HepG2 (cell line): ENCODE results near the gene SYCE1L. TPM values are rescaled to one million over a fixed set of nuclear protein-coding genes. Genes with fewer than 3 reads are reported as not detected.

Experiments
- AGO1 ChIP-seq: fragments of 200-400 bp; formaldehyde crosslinking; IDR thresholded peaks from 2 replicates; pipeline ENCODE4 v1.6.1; 2017; ENCODE audit warnings: mild to moderate bottlenecking, low read depth, low read length, moderate library complexity; ENCODE audit not compliant: poor library complexity, severe bottlenecking
- HDAC1 ChIP-seq: sonication (generic); formaldehyde crosslinking; IDR thresholded peaks from 2 replicates; pipeline ENCODE4 v1.5.1; 2020; ENCODE audit warnings: mild to moderate bottlenecking, missing genetic modification reagents
- HINFP ChIP-seq: sonication (generic); formaldehyde crosslinking; IDR thresholded peaks from 2 replicates; pipeline ENCODE4 v1.4.0; 2020; ENCODE audit warnings: low read depth, mild to moderate bottlenecking, missing genetic modification reagents
- HNF4G ChIP-seq, 2 experiments: sonication (generic) in 1 of 2; formaldehyde crosslinking in 1 of 2; IDR thresholded peaks; 2 replicates each; pipeline versions ENCODE4 v1.4.0 to v1.6.1; 2011 to 2020; ENCODE audit warnings: borderline replicate concordance in 2 of 2, low read depth in 2 of 2, mild to moderate bottlenecking in 2 of 2, low read length in 1 of 2, missing genetic modification reagents in 1 of 2, moderate library complexity in 1 of 2
- KDM1A ChIP-seq: IDR thresholded peaks from 2 replicates; pipeline ENCODE4 v1.6.1; 2016; ENCODE audit warnings: missing compliant biosample characterization
- KDM3A ChIP-seq: IDR thresholded peaks from 2 replicates; pipeline ENCODE4 v1.6.1; 2018; ENCODE audit warnings: low read depth, missing compliant biosample characterization
- MEIS1 ChIP-seq: sonication (generic); formaldehyde crosslinking; IDR thresholded peaks from 2 replicates; pipeline ENCODE4 v1.9.0; 2021; ENCODE audit warnings: mild to moderate bottlenecking, missing genetic modification reagents, moderate library complexity, borderline replicate concordance
- MLLT10 ChIP-seq: sonication (generic); formaldehyde crosslinking; IDR thresholded peaks from 2 replicates; pipeline ENCODE4 v1.4.0; 2020; ENCODE audit warnings: missing genetic modification reagents
- NAIF1 ChIP-seq: sonication (generic); formaldehyde crosslinking; IDR thresholded peaks from 2 replicates; pipeline ENCODE4 v1.5.0; 2020; ENCODE audit warnings: mild to moderate bottlenecking, missing genetic modification reagents, borderline replicate concordance
- NCOA5 ChIP-seq: sonication (generic); formaldehyde crosslinking; IDR thresholded peaks from 2 replicates; pipeline ENCODE4 v1.4.0; 2020; ENCODE audit warnings: missing genetic modification reagents
- NFRKB ChIP-seq: fragments of 450-650 bp; IDR thresholded peaks from 2 replicates; pipeline ENCODE4 v1.6.1; 2017
- PCBP1 ChIP-seq: fragments of 200-400 bp; formaldehyde crosslinking; IDR thresholded peaks from 2 replicates; pipeline ENCODE4 v1.6.1; 2017; ENCODE audit warnings: mild to moderate bottlenecking, low read depth, low read length, borderline replicate concordance
- PHF8 ChIP-seq: sonication (generic); formaldehyde crosslinking; IDR thresholded peaks from 2 replicates; pipeline ENCODE4 v1.5.0; 2020; ENCODE audit warnings: missing genetic modification reagents
- PLSCR1 ChIP-seq: sonication (generic); formaldehyde crosslinking; IDR thresholded peaks from 2 replicates; pipeline ENCODE4 v1.5.0; 2020; ENCODE audit warnings: missing genetic modification reagents, mild to moderate bottlenecking, borderline replicate concordance
- RBAK ChIP-seq: sonication (generic); formaldehyde crosslinking; IDR thresholded peaks from 2 replicates; pipeline ENCODE4 v1.5.1; 2020; ENCODE audit warnings: mild to moderate bottlenecking, missing genetic modification reagents
- RFX1 ChIP-seq: fragments of 450-650 bp; IDR thresholded peaks from 2 replicates; pipeline ENCODE4 v1.6.1; 2017
- SAP130 ChIP-seq: IDR thresholded peaks from 2 replicates; pipeline ENCODE4 v1.6.1; 2016; ENCODE audit warnings: low read depth
- TRIM24 ChIP-seq: sonication (generic); formaldehyde crosslinking; IDR thresholded peaks from 2 replicates; pipeline ENCODE4 v1.8.0; 2022; ENCODE audit warnings: mild to moderate bottlenecking, missing genetic modification reagents
- ZBTB10 ChIP-seq: sonication (generic); formaldehyde crosslinking; IDR thresholded peaks from 2 replicates; pipeline ENCODE4 v1.4.0; 2020; ENCODE audit warnings: missing genetic modification reagents, borderline replicate concordance
- ZNF292 ChIP-seq: sonication (generic); formaldehyde crosslinking; IDR thresholded peaks from 2 replicates; pipeline ENCODE4 v1.8.1; 2022; ENCODE audit warnings: mild to moderate bottlenecking, low read depth, missing genetic modification reagents, borderline replicate concordance
- ZNF33B ChIP-seq: sonication (generic); formaldehyde crosslinking; IDR thresholded peaks from 2 replicates; pipeline ENCODE4 v1.5.1; 2020; ENCODE audit warnings: mild to moderate bottlenecking, missing genetic modification reagents
- ZNF484 ChIP-seq: sonication (generic); formaldehyde crosslinking; IDR thresholded peaks from 2 replicates; pipeline ENCODE4 v1.5.1; 2020; ENCODE audit warnings: mild to moderate bottlenecking, low read depth, missing genetic modification reagents, borderline replicate concordance
- ZNF543 ChIP-seq: sonication (generic); formaldehyde crosslinking; IDR thresholded peaks from 2 replicates; pipeline ENCODE4 v1.4.0; 2020; ENCODE audit warnings: mild to moderate bottlenecking, missing genetic modification reagents
- ZNF607 ChIP-seq: sonication (generic); formaldehyde crosslinking; IDR thresholded peaks from 2 replicates; pipeline ENCODE4 v1.5.1; 2020; ENCODE audit warnings: missing genetic modification reagents, mild to moderate bottlenecking, borderline replicate concordance
- ZNF703 ChIP-seq: sonication (generic); formaldehyde crosslinking; IDR thresholded peaks from 2 replicates; pipeline ENCODE4 v1.5.1; 2020; ENCODE audit warnings: missing genetic modification reagents, mild to moderate bottlenecking, moderate library complexity, borderline replicate concordance
- ZNF772 ChIP-seq: sonication (generic); formaldehyde crosslinking; IDR thresholded peaks from 2 replicates; pipeline ENCODE4 v1.5.0; 2020; ENCODE audit warnings: mild to moderate bottlenecking, missing genetic modification reagents
- ZNF784 ChIP-seq: sonication (generic); formaldehyde crosslinking; IDR thresholded peaks from 2 replicates; pipeline ENCODE4 v1.5.1; 2020; ENCODE audit warnings: missing genetic modification reagents, mild to moderate bottlenecking, borderline replicate concordance
- ZNF850 ChIP-seq: sonication (generic); formaldehyde crosslinking; conservative IDR thresholded peaks from 2 replicates; pipeline ENCODE4 v1.9.0; 2021; ENCODE audit warnings: mild to moderate bottlenecking, missing genetic modification reagents
- polyA plus RNA-seq, 8 experiments: library from polyadenylated mRNA; depleted of rRNA in 3 of 8; stranded (reverse) in 7 of 8; unstranded in 1 of 8; fragments of >200 nt; fragmentation: Illumina TruSeq in 4 of 8; extraction: Trizol in 4 of 8; gene quantifications; 2 replicates each; pipeline versions ENCODE4 v1.2.1 to v1.2.3, GENCODE V29; 2011 to 2016; ENCODE audit warnings: low read depth in 4 of 8, missing spikeins in 1 of 8, mixed read lengths in 1 of 8; ENCODE audit not compliant: insufficient read depth in 1 of 8
- total RNA-seq, 5 experiments: library from RNA; depleted of rRNA; stranded (reverse); fragments of >200 nt; fragmentation: Illumina TruSeq; extraction: Trizol; gene quantifications; 2 replicates each; pipeline ENCODE4 v1.2.3, GENCODE V29; 2016; ENCODE audit warnings: low read depth in 1 of 5

The SYCE1L gene
- total and polyA plus RNA-seq, 2 of the 13 experiments (the other 11 are each of a cell fraction or from before 2014, with no cell fraction given), result 0.22 TPM; not detected in 1

GRCh38 chr16:77190190-77190477 lies 9.1 kb upstream of the SYCE1L start (continued):
- no peak for TF ChIP-seq ZNF784 (CRISPR knock-in tag)
- TF ChIP-seq ZNF850, result no peak
- TF ChIP-seq TRIM24 (CRISPR knock-in tag), result no peak
- TF ChIP-seq ZNF33B, result no peak
- no peak for TF ChIP-seq HNF4G (IDR thresholded peaks at IDR 0.05; ENCODE audit: borderline replicate concordance, low read depth, low read length)
- no peak for TF ChIP-seq HNF4G (CRISPR knock-in tag; IDR thresholded peaks at IDR 0.05; ENCODE audit: borderline replicate concordance, low read depth)
- no peak for TF ChIP-seq ZNF703
- TF ChIP-seq KDM1A (CRISPR knock-in tag), result 0 out of 2 replicates have a peak, but pooled peaks have one; percentile 7
- TF ChIP-seq PLSCR1 (CRISPR knock-in tag), result no peak
- no peak for TF ChIP-seq NFRKB
- no peak for TF ChIP-seq ZBTB10
- TF ChIP-seq MLLT10, result no peak
- TF ChIP-seq NCOA5 (CRISPR knock-in tag), result no peak
- TF ChIP-seq NAIF1 (CRISPR knock-in tag), result no peak
- TF ChIP-seq SAP130 (CRISPR knock-in tag), result no peak
- TF ChIP-seq ZNF292 (CRISPR knock-in tag), result no peak
- no peak for TF ChIP-seq AGO1
- TF ChIP-seq HDAC1, result no peak
- no peak for TF ChIP-seq MEIS1
- TF ChIP-seq RFX1, result no peak
- TF ChIP-seq HINFP (CRISPR knock-in tag), result no peak
- TF ChIP-seq ZNF543 (CRISPR knock-in tag), result no peak
- TF ChIP-seq RBAK, result no peak
- TF ChIP-seq ZNF772 (CRISPR knock-in tag), result no peak
- TF ChIP-seq KDM3A (CRISPR knock-in tag), result no peak
- no peak for TF ChIP-seq PHF8 (CRISPR knock-in tag)
- no peak for TF ChIP-seq ZNF484 (CRISPR knock-in tag)
- no peak for TF ChIP-seq ZNF607 (CRISPR knock-in tag)
- TF ChIP-seq PCBP1, result no peak
